WTC11 (cell line): ENCODE results near the gene OSMR. TPM values are rescaled to one million over a fixed set of nuclear protein-coding genes. Genes with fewer than 3 reads are reported as not detected.

Experiments used
- ATAC-seq: fragments of 200-7000 bp; cut with Tn5 transposase; 2 replicates; pipeline ENCODE4 v1.10.0; 2021; ENCODE audit warnings: mild to moderate bottlenecking, moderate library complexity
- CTCF ChIA-PET: fragments of 300-600 bp; sonication (Branson Sonifier 250); formaldehyde crosslinking; loops from one replicate; lab custom pipeline; 2021; ENCODE audit warnings: antibody characterized with exemption; lab: Charles Lee
- POLR2A ChIA-PET: fragments of 350-600 bp; sonication (Branson Sonifier 250); formaldehyde crosslinking; loops from one replicate; lab custom pipeline; 2021; ENCODE audit warnings: antibody characterized with exemption; lab: Charles Lee
- DNase-seq: peaks from one replicate; pipeline ENCODE4 v3.0.0; 2021; ENCODE audit warnings: low spot score
- H3K27ac Mint-ChIP-seq: 2 replicates; pipeline ENCODE4 v1.8.0; 2021; ENCODE audit warnings: mixed read lengths
- H3K27me3 Mint-ChIP-seq: 2 replicates; pipeline ENCODE4 v1.8.0; 2021; ENCODE audit warnings: low read depth, mild to moderate bottlenecking, moderate library complexity, mixed read lengths
- H3K36me3 Mint-ChIP-seq: 2 replicates; pipeline ENCODE4 v1.8.0; 2021; ENCODE audit warnings: mixed read lengths
- H3K4me1 Mint-ChIP-seq: 2 replicates; pipeline ENCODE4 v1.8.0; 2022; ENCODE audit warnings: mixed read lengths
- H3K4me3 Mint-ChIP-seq: 2 replicates; pipeline ENCODE4 v1.8.0; 2021; ENCODE audit warnings: mild to moderate bottlenecking, moderate library complexity, mixed read lengths
- H3K9me3 Mint-ChIP-seq: 2 replicates; pipeline ENCODE4 v1.8.0; 2021; ENCODE audit warnings: mixed read lengths
- E2F1 ChIP-seq: sonication (generic); formaldehyde crosslinking; IDR thresholded peaks from 2 replicates; pipeline ENCODE4 v1.8.0; 2022; ENCODE audit warnings: mild to moderate bottlenecking, missing genetic modification reagents
- E2F4 ChIP-seq: sonication (generic); formaldehyde crosslinking; IDR thresholded peaks from 2 replicates; pipeline ENCODE4 v1.8.1; 2022; ENCODE audit warnings: low read depth, mild to moderate bottlenecking, moderate library complexity, missing genetic modification reagents, borderline replicate concordance
- EMX1 ChIP-seq: fragments of 250-450 bp; sonication (Bioruptor Pico); IDR thresholded peaks from 2 replicates; pipeline ENCODE4 v1.8.0; 2021; ENCODE audit warnings: mild to moderate bottlenecking
- ESRRA ChIP-seq: sonication (generic); formaldehyde crosslinking; IDR thresholded peaks from 2 replicates; pipeline ENCODE4 v1.8.1; 2022; ENCODE audit warnings: mild to moderate bottlenecking, missing genetic modification reagents, borderline replicate concordance
- FOXK1 ChIP-seq: sonication (generic); formaldehyde crosslinking; IDR thresholded peaks from 2 replicates; pipeline ENCODE4 v1.8.0; 2022; ENCODE audit warnings: mild to moderate bottlenecking, moderate library complexity, missing genetic modification reagents
- FOXP1 ChIP-seq: sonication (generic); formaldehyde crosslinking; IDR thresholded peaks from 2 replicates; pipeline ENCODE4 v1.8.0; 2022; ENCODE audit warnings: missing genetic modification reagents, mild to moderate bottlenecking, moderate library complexity, borderline replicate concordance
- GABPB1 ChIP-seq: sonication (generic); formaldehyde crosslinking; IDR thresholded peaks from 2 replicates; pipeline ENCODE4 v1.8.1; 2023; ENCODE audit warnings: mild to moderate bottlenecking, missing genetic modification reagents
- HMGA2 ChIP-seq: fragments of 250-450 bp; sonication (Bioruptor Pico); IDR thresholded peaks from 2 replicates; pipeline ENCODE4 v1.4.0; 2021; ENCODE audit warnings: mild to moderate bottlenecking, moderate library complexity
- JUN ChIP-seq: sonication (generic); formaldehyde crosslinking; IDR thresholded peaks from 2 replicates; pipeline ENCODE4 v1.8.0; 2023; ENCODE audit warnings: mild to moderate bottlenecking, missing genetic modification reagents
- MAX ChIP-seq: sonication (generic); formaldehyde crosslinking; IDR thresholded peaks from 2 replicates; pipeline ENCODE4 v1.8.0; 2022; ENCODE audit warnings: mild to moderate bottlenecking, missing genetic modification reagents
- MXD4 ChIP-seq: fragments of 250-450 bp; sonication (Bioruptor Pico); IDR thresholded peaks from 2 replicates; pipeline ENCODE4 v1.8.0; 2021; ENCODE audit warnings: mild to moderate bottlenecking, moderate library complexity, borderline replicate concordance
- PRDM15 ChIP-seq: sonication (generic); formaldehyde crosslinking; IDR thresholded peaks from 2 replicates; pipeline ENCODE4 v1.8.0; 2022; ENCODE audit warnings: missing genetic modification reagents
- SOX15 ChIP-seq: fragments of 250-450 bp; sonication (Bioruptor Pico); IDR thresholded peaks from 2 replicates; pipeline ENCODE4 v1.9.0; 2021; ENCODE audit warnings: mild to moderate bottlenecking
- TP53 ChIP-seq: sonication (generic); formaldehyde crosslinking; IDR thresholded peaks from 2 replicates; pipeline ENCODE4 v1.8.1; 2023; ENCODE audit warnings: mild to moderate bottlenecking, missing genetic modification reagents
- ZBTB21 ChIP-seq: sonication (generic); formaldehyde crosslinking; IDR thresholded peaks from 2 replicates; pipeline ENCODE4 v1.8.1; 2023; ENCODE audit warnings: mild to moderate bottlenecking, missing genetic modification reagents, borderline replicate concordance
- ZNF138 ChIP-seq: sonication (generic); formaldehyde crosslinking; conservative IDR thresholded peaks from 2 replicates; pipeline ENCODE4 v1.8.1; 2022; ENCODE audit warnings: mild to moderate bottlenecking, moderate library complexity, missing genetic modification reagents
- ZNF317 ChIP-seq: sonication (generic); formaldehyde crosslinking; IDR thresholded peaks from 2 replicates; pipeline ENCODE4 v1.8.1; 2023; ENCODE audit warnings: low read depth, mild to moderate bottlenecking, moderate library complexity, missing genetic modification reagents, borderline replicate concordance
- ZSCAN18 ChIP-seq: fragments of 250-450 bp; sonication (Bioruptor Pico); IDR thresholded peaks from 2 replicates; pipeline ENCODE4 v2.1.2; 2022; ENCODE audit warnings: mild to moderate bottlenecking, moderate library complexity
- total RNA-seq: library from RNA; stranded (reverse); gene quantifications from 3 replicates; pipeline ENCODE4 v1.2.3, GENCODE V29; 2021
- TF ChIP-seq, protein P1 (sequence below): sonication (generic); formaldehyde crosslinking; IDR thresholded peaks from 2 replicates; pipeline ENCODE4 v1.8.1; 2022; ENCODE audit warnings: missing genetic modification reagents, borderline replicate concordance
- TF ChIP-seq, protein P2 (sequence below): fragments of 200-600 bp; IDR thresholded peaks from 2 replicates; pipeline ENCODE4 v1.8.0; 2022; ENCODE audit warnings: antibody characterized with exemption
- TF ChIP-seq, protein P3 (sequence below): sonication (generic); formaldehyde crosslinking; IDR thresholded peaks from 2 replicates; pipeline ENCODE4 v1.8.1; 2023; ENCODE audit warnings: mild to moderate bottlenecking, missing genetic modification reagents, borderline replicate concordance

Gene OSMR
- total RNA-seq, 1 experiment from 2014 or later, result 2.3 TPM

GRCh38 chr5:38872826-38873225, 27.0 kb downstream of the OSMR start (continued):
- TF ChIP-seq E2F4 (no peak), FOXK1 (no peak), JUN (CRISPR knock-in tag) (no peak), HMGA2 (CRISPR knock-in tag) (no peak)
- TF ChIP-seq, protein P1, sequence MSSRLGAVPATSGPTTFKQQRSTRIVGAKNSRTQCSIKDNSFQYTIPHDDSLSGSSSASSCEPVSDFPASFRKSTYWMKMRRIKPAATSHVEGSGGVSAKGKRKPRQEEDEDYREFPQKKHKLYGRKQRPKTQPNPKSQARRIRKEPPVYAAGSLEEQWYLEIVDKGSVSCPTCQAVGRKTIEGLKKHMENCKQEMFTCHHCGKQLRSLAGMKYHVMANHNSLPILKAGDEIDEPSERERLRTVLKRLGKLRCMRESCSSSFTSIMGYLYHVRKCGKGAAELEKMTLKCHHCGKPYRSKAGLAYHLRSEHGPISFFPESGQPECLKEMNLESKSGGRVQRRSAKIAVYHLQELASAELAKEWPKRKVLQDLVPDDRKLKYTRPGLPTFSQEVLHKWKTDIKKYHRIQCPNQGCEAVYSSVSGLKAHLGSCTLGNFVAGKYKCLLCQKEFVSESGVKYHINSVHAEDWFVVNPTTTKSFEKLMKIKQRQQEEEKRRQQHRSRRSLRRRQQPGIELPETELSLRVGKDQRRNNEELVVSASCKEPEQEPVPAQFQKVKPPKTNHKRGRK (CRISPR knock-in tag), result no peak
- TF ChIP-seq, protein P2, sequence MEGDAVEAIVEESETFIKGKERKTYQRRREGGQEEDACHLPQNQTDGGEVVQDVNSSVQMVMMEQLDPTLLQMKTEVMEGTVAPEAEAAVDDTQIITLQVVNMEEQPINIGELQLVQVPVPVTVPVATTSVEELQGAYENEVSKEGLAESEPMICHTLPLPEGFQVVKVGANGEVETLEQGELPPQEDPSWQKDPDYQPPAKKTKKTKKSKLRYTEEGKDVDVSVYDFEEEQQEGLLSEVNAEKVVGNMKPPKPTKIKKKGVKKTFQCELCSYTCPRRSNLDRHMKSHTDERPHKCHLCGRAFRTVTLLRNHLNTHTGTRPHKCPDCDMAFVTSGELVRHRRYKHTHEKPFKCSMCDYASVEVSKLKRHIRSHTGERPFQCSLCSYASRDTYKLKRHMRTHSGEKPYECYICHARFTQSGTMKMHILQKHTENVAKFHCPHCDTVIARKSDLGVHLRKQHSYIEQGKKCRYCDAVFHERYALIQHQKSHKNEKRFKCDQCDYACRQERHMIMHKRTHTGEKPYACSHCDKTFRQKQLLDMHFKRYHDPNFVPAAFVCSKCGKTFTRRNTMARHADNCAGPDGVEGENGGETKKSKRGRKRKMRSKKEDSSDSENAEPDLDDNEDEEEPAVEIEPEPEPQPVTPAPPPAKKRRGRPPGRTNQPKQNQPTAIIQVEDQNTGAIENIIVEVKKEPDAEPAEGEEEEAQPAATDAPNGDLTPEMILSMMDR, result no peak

DNA sequence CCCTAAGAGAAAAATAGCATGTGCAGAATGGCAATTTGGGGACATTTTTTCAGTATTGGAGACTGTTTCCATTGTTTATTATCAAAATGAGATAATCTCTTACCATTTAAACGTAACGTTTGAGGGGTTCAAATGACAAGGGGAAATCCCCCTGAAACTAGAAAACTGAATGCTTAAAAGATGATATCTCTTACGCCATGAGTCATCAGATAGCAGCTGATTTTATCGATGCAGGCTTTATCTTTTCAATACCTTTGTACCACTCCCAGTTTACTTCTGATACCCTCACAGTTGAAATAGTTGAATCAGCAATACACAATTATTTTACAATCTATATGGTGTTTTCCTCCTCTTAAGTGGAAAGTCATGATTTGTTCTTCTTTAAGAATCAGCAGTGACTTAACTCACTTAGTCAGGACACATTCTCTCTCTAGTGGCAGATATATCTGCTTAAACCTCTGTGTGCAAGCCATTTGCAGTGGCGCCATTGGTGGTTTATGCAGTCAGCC, 29.2 kb downstream of the OSMR start:
- POLR2A ChIA-PET, result no interaction called here
- H3K36me3 Mint-ChIP-seq, result peaks cover 6% of the 10 kb centered on the region; the same call in 1 of the 2 replicates
- no peak for ATAC-seq
- TF ChIP-seq FOXP1 (CRISPR knock-in tag) (no peak), FOXK1 (no peak), GABPB1 (no peak), ZBTB21 (CRISPR knock-in tag) (no peak), TP53 (no peak), ZNF138 (CRISPR knock-in tag) (no peak), PRDM15 (CRISPR knock-in tag) (no peak), ESRRA (CRISPR knock-in tag) (no peak), E2F1 (no peak), MAX (no peak), EMX1 (CRISPR knock-in tag) (no peak), ZSCAN18 (CRISPR knock-in tag) (no peak), ZNF317 (no peak), MXD4 (CRISPR knock-in tag) (no peak), SOX15 (no peak)
- TF ChIP-seq, protein P3, sequence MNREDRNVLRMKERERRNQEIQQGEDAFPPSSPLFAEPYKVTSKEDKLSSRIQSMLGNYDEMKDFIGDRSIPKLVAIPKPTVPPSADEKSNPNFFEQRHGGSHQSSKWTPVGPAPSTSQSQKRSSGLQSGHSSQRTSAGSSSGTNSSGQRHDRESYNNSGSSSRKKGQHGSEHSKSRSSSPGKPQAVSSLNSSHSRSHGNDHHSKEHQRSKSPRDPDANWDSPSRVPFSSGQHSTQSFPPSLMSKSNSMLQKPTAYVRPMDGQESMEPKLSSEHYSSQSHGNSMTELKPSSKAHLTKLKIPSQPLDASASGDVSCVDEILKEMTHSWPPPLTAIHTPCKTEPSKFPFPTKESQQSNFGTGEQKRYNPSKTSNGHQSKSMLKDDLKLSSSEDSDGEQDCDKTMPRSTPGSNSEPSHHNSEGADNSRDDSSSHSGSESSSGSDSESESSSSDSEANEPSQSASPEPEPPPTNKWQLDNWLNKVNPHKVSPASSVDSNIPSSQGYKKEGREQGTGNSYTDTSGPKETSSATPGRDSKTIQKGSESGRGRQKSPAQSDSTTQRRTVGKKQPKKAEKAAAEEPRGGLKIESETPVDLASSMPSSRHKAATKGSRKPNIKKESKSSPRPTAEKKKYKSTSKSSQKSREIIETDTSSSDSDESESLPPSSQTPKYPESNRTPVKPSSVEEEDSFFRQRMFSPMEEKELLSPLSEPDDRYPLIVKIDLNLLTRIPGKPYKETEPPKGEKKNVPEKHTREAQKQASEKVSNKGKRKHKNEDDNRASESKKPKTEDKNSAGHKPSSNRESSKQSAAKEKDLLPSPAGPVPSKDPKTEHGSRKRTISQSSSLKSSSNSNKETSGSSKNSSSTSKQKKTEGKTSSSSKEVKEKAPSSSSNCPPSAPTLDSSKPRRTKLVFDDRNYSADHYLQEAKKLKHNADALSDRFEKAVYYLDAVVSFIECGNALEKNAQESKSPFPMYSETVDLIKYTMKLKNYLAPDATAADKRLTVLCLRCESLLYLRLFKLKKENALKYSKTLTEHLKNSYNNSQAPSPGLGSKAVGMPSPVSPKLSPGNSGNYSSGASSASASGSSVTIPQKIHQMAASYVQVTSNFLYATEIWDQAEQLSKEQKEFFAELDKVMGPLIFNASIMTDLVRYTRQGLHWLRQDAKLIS, result no peak

More for the DNA sequence above, 29.2 kb downstream of the OSMR start:
- H3K27ac Mint-ChIP-seq, result no peak overlapping the region
- H3K4me1 Mint-ChIP-seq, result peaks cover 14% of the 10 kb centered on the region
- H3K4me3 Mint-ChIP-seq, result no peak overlapping the region
- DNase-seq, result no peak
- no peaks in the 10 kb centered on the region for H3K27me3 Mint-ChIP-seq
- CTCF ChIA-PET, result no interaction called here
- H3K9me3 Mint-ChIP-seq, result no peaks in the 10 kb centered on the region
